Sigmoid colon (tissue), 4 donors: ENCODE data around the gene TNNT3.

Experiments used
- POLR2A ChIP-seq, 2 donors: fragments of 450-650 bp; IDR thresholded peaks; one replicate each; pipeline ENCODE4 v1.6.1; 2016; ENCODE audit warnings: antibody characterized with exemption in 2 of 2, mild to moderate bottlenecking in 2 of 2, moderate library complexity in 2 of 2
- POLR2AphosphoS5 ChIP-seq, 4 donors: sonication (generic); formaldehyde crosslinking; IDR thresholded peaks; one replicate each; pipeline ENCODE4 v1.6.1; 2017; ENCODE audit warnings: antibody characterized with exemption in 4 of 4
- TF ChIP-seq, protein P1 (sequence below), 4 experiments: fragments of 450-650 bp in 3 of 4; fragments of 200-600 bp in 1 of 4; IDR thresholded peaks; one replicate each; pipeline ENCODE4 v1.5.1; 2016 to 2019; ENCODE audit warnings: antibody characterized with exemption in 4 of 4, mild to moderate bottlenecking in 3 of 4, moderate library complexity in 2 of 4

DNA sequence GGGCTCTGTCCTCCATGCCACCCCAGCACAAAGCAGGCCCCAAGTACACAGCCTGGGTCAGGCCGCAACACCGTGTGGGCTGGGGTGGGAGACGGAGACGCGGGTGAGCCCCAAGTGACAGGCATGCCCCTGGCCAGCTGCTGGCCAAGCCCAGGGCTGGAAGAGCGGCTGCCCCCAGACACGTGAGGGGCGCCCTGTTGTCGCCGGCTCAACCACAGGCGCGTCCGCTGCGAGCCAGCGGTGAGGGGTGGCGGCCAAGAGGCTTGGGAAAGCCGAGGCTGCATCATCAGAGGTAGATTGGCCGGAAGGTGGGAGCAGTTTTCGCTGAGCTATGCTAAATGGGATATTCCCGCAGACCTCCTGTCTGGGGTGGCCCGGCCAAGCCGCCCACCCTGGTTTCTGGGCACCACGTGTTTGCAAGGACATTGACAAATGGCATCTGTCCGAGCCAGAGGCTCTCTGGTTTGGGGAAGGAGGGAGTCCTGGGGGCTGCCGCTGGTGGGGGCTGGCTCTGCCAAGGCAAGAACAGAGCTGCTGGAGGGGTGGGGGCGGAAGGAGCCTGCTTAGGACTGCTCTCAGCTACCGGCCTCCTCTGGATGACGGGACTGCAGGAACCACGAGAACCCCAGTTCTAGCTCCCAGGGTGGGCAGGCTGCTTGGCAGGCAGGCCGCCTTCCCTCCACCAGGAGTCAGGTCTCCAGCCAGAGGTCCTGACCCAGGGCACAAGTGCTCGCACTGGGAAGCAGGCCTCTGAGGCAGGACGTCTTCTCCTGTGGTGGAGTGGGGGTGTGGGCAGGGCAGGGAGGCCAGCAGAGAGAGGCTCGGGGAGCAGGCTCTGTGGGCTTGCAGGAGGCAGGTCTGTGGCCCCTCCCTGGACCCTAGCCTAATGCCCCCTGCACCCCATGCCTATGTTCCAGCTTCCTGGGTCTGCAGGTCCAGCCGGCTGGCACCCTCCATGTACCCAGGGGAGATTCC, 28.4 kb upstream of the TNNT3 start:
- TF ChIP-seq POLR2AphosphoS5 (IDR thresholded peaks at IDR 0.05): no peak
- no peak for TF ChIP-seq POLR2A (IDR thresholded peaks at IDR 0.05)
- TF ChIP-seq, protein P1, sequence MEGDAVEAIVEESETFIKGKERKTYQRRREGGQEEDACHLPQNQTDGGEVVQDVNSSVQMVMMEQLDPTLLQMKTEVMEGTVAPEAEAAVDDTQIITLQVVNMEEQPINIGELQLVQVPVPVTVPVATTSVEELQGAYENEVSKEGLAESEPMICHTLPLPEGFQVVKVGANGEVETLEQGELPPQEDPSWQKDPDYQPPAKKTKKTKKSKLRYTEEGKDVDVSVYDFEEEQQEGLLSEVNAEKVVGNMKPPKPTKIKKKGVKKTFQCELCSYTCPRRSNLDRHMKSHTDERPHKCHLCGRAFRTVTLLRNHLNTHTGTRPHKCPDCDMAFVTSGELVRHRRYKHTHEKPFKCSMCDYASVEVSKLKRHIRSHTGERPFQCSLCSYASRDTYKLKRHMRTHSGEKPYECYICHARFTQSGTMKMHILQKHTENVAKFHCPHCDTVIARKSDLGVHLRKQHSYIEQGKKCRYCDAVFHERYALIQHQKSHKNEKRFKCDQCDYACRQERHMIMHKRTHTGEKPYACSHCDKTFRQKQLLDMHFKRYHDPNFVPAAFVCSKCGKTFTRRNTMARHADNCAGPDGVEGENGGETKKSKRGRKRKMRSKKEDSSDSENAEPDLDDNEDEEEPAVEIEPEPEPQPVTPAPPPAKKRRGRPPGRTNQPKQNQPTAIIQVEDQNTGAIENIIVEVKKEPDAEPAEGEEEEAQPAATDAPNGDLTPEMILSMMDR (IDR thresholded peaks at IDR 0.05): no peak
